Thyroid gland (tissue), 4 donors: ENCODE measurements around the gene SMCO4. TPM values are rescaled to one million over a fixed set of nuclear protein-coding genes. Genes with fewer than 3 reads are reported as not detected.

Experiments
- DNase-seq, 2 donors: peaks; one replicate each; pipeline ENCODE4 v3.0.0-alpha.2; 2019
- H3K27ac ChIP-seq, 3 donors: fragments of 200-600 bp; sonication (generic); 1 replicate in 2 of 3; 2 replicates in 1 of 3; pipeline ENCODE4 v1.5.1; 2016 to 2019; ENCODE audit warnings: mild to moderate bottlenecking in 1 of 3, moderate library complexity in 1 of 3
- H3K27me3 ChIP-seq: fragments of 200-600 bp; sonication (generic); one replicate; pipeline ENCODE4 v1.5.1; 2019
- H3K36me3 ChIP-seq, 2 donors: fragments of 200-600 bp; sonication (generic); one replicate each; pipeline ENCODE4 v1.5.1; 2016 to 2019
- H3K4me1 ChIP-seq, 2 donors: fragments of 200-600 bp; sonication (generic); one replicate each; pipeline ENCODE4 v1.5.1; 2017 to 2019
- H3K4me3 ChIP-seq, 3 donors: fragments of 200-600 bp; sonication (generic); replicated peaks in 1 of 3; 1 replicate in 2 of 3; 2 replicates in 1 of 3; pipeline ENCODE4 v1.5.1; 2016; ENCODE audit warnings: mild to moderate bottlenecking in 1 of 3
- H3K9me3 ChIP-seq: fragments of 200-600 bp; sonication (generic); one replicate; pipeline ENCODE4 v1.5.1; 2017
- POLR2A ChIP-seq, 2 donors: fragments of 450-650 bp; IDR thresholded peaks; one replicate each; pipeline ENCODE4 v1.6.1; 2017; ENCODE audit warnings: antibody characterized with exemption in 2 of 2, mild to moderate bottlenecking in 2 of 2, moderate library complexity in 1 of 2
- WGBS, 2 donors: methylation state at CpG; one replicate each; pipeline ENCODE4 v1.1.5; 2017; 5-methylcytosine and 5-hydroxymethylcytosine counted together
- intact Hi-C: fragments of 100-400 bp; cut with DNase I; formaldehyde crosslinking; loops from one replicate; pipeline ENCODE4 v1.15.1; 2023
- total RNA-seq, 4 donors: library from RNA; depleted of rRNA; stranded (reverse); fragments of >200 nt; gene quantifications; one replicate each; pipeline ENCODE4 v1.2.3, GENCODE V29; 2016
- TF ChIP-seq, protein P1 (sequence below), 6 experiments: fragments of 200-600 bp in 3 of 6; fragments of 450-650 bp in 3 of 6; sonication (generic) in 3 of 6; IDR thresholded peaks; one replicate each; pipeline ENCODE4 v1.5.1; 2016 to 2019; ENCODE audit warnings: antibody characterized with exemption in 6 of 6, mild to moderate bottlenecking in 2 of 6, inconsistent platforms in 1 of 6, moderate library complexity in 1 of 6

Gene SMCO4
- total RNA-seq, 4 donors from 2014 or later = 38.6 to 135 (median 102) TPM

DNA sequence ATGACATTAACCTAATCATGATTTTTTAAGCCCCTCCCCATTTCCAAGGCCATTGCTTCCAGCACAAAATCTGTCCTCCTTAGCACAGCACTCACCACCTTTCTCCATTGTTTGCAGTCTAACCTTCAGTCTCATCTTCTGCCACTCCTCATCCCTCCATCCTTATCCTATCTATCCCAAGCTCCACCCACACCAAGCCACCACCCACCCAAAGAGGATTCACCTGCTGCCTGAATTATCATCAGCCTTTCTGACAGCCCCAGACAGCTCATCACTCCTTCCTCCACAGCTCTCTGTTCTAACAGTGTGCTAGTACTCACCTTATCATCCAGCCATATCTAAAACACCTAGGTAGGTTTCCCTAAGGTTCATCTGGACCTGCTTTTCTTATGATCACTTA is 20.7 kb upstream of the SMCO4 start:
- no peak for DNase-seq
- Histone ChIP-seq H3K9me3 (no peaks in the 10 kb centered on the region), H3K4me3 (no peak overlapping the region), H3K27me3 (no peaks in the 10 kb centered on the region), H3K27ac (no peak overlapping the region), H3K4me1 (peaks cover 8 to 11% of the 10 kb centered on the region in 2 donors), H3K36me3 (no peaks in the 10 kb centered on the region)
- TF ChIP-seq, protein P1, sequence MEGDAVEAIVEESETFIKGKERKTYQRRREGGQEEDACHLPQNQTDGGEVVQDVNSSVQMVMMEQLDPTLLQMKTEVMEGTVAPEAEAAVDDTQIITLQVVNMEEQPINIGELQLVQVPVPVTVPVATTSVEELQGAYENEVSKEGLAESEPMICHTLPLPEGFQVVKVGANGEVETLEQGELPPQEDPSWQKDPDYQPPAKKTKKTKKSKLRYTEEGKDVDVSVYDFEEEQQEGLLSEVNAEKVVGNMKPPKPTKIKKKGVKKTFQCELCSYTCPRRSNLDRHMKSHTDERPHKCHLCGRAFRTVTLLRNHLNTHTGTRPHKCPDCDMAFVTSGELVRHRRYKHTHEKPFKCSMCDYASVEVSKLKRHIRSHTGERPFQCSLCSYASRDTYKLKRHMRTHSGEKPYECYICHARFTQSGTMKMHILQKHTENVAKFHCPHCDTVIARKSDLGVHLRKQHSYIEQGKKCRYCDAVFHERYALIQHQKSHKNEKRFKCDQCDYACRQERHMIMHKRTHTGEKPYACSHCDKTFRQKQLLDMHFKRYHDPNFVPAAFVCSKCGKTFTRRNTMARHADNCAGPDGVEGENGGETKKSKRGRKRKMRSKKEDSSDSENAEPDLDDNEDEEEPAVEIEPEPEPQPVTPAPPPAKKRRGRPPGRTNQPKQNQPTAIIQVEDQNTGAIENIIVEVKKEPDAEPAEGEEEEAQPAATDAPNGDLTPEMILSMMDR (IDR thresholded peaks at IDR 0.05) = no peak
- TF ChIP-seq POLR2A (IDR thresholded peaks at IDR 0.05) = no peak
- intact Hi-C loops = no loop called here

DNA sequence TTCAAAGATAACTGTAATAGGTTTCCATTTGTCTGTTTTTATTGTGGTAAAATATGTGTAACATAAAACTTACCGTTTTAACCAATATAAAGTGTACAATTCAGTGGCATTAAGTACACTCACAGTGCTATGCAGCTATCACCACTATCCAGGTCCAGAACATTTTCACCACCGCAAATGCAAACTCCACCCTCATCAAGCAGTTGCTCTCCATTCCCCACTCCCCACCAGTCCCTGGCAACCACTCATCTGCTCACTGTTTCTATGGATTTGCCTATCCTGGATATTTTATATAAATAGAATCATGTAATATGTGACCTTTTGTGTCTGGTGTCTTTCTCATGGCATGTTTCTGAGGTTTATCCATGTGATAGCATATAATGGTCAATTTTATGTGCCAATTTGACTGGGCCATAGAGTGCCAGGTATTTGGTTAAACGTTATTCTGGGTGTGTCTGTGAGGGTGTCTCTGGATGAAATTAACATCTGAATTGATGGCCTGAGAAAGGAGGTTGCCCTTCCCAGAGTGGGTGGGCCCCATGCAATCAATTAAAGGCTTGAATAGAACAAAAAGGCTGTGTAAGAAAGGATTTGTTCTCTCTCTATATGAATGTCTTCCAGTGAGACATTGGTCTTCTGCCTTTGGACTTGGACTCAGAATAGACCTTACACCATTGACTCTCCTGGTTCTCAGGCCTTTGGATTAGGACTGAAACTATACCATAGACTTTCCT is 17.2 kb upstream of the SMCO4 start:
- WGBS, 2 donors = 67 to 75% methylated on average over 3 of the region's 3 CpGs
- no peak for TF ChIP-seq POLR2A (IDR thresholded peaks at IDR 0.05)
- TF ChIP-seq, protein P1 (IDR thresholded peaks at IDR 0.05) = no peak
- H3K27ac ChIP-seq = no peak overlapping the region
- H3K4me1 ChIP-seq = no peaks in the 10 kb centered on the region
- DNase-seq = no peak
- H3K36me3 ChIP-seq = no peaks in the 10 kb centered on the region
- intact Hi-C loops = no loop called here
- no peaks in the 10 kb centered on the region for H3K9me3 ChIP-seq
- no peaks in the 10 kb centered on the region for H3K27me3 ChIP-seq
- no peak overlapping the region for H3K4me3 ChIP-seq

DNA sequence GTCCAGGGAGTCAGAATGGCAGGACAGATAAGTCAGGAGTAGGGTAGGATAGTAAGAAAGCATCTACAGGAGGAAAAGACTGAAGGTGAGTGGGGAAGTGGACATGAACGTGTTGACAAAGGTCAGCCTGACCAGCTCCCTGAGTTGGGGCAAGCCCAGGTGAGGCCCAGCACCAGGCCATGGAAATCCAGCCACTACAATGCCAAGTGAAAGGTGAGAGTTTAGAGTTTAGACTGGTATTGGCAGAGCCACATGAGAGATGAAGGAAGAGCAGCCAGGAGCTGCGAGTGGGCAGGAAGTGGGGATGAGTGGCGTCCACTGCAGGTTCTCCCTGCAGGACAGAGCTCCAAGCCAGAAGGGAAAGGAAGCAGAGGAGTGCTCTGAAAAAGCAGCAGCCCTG is 16.5 kb upstream of the SMCO4 start:
- 48 to 54% methylated on average over 3 of the region's 3 CpGs for WGBS, 2 donors
- no peaks in the 10 kb centered on the region for H3K27me3 ChIP-seq
- H3K27ac ChIP-seq = no peak overlapping the region
- no peaks in the 10 kb centered on the region for H3K36me3 ChIP-seq
- no peaks in the 10 kb centered on the region for H3K9me3 ChIP-seq
- no peak for DNase-seq
- H3K4me3 ChIP-seq = no peak overlapping the region
- intact Hi-C loops = no loop called here
- H3K4me1 ChIP-seq = no peaks in the 10 kb centered on the region
- no peak for TF ChIP-seq POLR2A (IDR thresholded peaks at IDR 0.05)
- TF ChIP-seq, protein P1 (IDR thresholded peaks at IDR 0.05) = no peak

DNA sequence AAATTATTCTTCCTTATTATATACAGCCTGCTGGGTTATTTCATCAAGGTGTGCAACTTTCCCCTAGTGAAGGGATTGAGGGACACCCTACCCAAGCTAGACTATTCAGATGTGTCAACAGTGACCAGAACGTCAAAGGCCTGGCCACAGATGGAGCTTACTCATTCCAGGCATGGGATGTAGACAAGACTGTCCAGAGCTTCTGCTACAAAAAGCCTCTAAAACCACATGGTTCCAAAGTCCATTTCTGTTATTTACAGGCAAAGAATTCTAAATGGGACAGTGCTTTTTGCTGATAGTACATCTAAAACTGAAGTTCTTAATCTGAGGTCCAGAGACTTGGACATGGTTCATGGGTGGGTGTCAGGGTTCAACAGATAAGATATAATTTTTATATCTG is 9.7 kb upstream of the SMCO4 start:
- no peaks in the 10 kb centered on the region for H3K36me3 ChIP-seq
- peaks cover 15 to 19% of the 10 kb centered on the region in 2 donors for H3K4me1 ChIP-seq
- no peak for DNase-seq
- 83 to 96% methylated on average over 1 of the region's 1 CpG for WGBS, 2 donors
- no peaks in the 10 kb centered on the region for H3K27me3 ChIP-seq
- TF ChIP-seq POLR2A (IDR thresholded peaks at IDR 0.05) = no peak
- TF ChIP-seq, protein P1 (IDR thresholded peaks at IDR 0.05) = no peak
- intact Hi-C loops = no loop called here
- H3K4me3 ChIP-seq = no peak overlapping the region
- H3K27ac ChIP-seq = no peak overlapping the region
- H3K9me3 ChIP-seq = no peaks in the 10 kb centered on the region

DNA sequence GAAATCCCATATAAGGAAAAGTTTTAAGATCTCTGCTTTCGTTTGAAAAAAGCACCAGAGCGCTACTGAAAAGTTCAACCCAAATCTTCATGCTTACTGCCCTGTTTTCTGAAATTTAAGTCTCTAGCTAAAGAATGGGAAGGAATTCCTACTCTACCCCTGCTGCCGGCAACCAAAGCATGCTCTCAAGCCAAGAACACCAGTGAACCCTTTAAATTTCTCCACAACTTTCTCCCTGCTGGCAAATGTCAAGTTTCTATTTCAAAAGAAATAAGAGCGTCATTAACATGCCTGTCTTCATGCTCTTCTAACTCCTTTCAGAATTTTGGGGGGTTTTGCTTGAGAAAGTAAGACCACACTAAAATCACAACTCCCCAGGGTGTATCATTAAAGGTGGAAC is 6.8 kb upstream of the SMCO4 start:
- H3K4me1 ChIP-seq = peaks cover 37 to 40% of the 10 kb centered on the region in 2 donors
- 45 to 49% methylated on average over 4 of the region's 4 CpGs for WGBS, 2 donors
- H3K4me3 ChIP-seq = no peak overlapping the region
- H3K9me3 ChIP-seq = no peaks in the 10 kb centered on the region
- TF ChIP-seq, protein P1 (IDR thresholded peaks at IDR 0.05) = no peak
- TF ChIP-seq POLR2A (IDR thresholded peaks at IDR 0.05) = peak in 1 of 2 donors; percentile 44
- peak overlapping the region; percentile 80 to 95 (median 86) for H3K27ac ChIP-seq
- H3K36me3 ChIP-seq = no peaks in the 10 kb centered on the region
- intact Hi-C loops = loop anchor here (10.0 kb wide), 1 partner anchor 315 kb away; no protein-coding TSS in a partner anchor
- peak in 1 of 2 donors; percentile 55 for DNase-seq
- H3K27me3 ChIP-seq = no peaks in the 10 kb centered on the region
